HUES64 (cell line): ENCODE results near the gene FARP2.

Experiments
- H3K27ac ChIP-seq: 2 replicates; pipeline ENCODE4 v1.7.0; 2013; ENCODE audit warnings: low read depth, low read length, inconsistent platforms
- H3K27me3 ChIP-seq: 2 replicates; pipeline ENCODE4 v1.6.1; 2013; ENCODE audit warnings: mild to moderate bottlenecking, low read length; ENCODE audit not compliant: insufficient read depth
- H3K36me3 ChIP-seq: 2 replicates; pipeline ENCODE4 v1.6.1; 2013; ENCODE audit warnings: mild to moderate bottlenecking, low read length; ENCODE audit not compliant: insufficient read depth
- H3K4me1 ChIP-seq: 2 replicates; pipeline ENCODE4 v1.6.1; 2013; ENCODE audit warnings: mild to moderate bottlenecking, low read length, moderate library complexity; ENCODE audit not compliant: insufficient read depth
- H3K4me3 ChIP-seq: 2 replicates; pipeline ENCODE4 v1.5.1; 2013; ENCODE audit warnings: mild to moderate bottlenecking, low read length, moderate library complexity
- H3K9ac ChIP-seq: 2 replicates; pipeline ENCODE4 v1.6.1; 2013; ENCODE audit warnings: mild to moderate bottlenecking, low read depth, low read length
- H3K9me3 ChIP-seq: 2 replicates; pipeline ENCODE4 v1.6.1; 2013; ENCODE audit warnings: low read depth, low read length; ENCODE audit not compliant: insufficient read depth
- WGBS: fragments of 150-250, 120-280 bp; methylation state at CpG from one replicate; pipeline ENCODE4 v1.1.7; 2013; ENCODE audit warnings: missing lambda C conversion rate; 5-methylcytosine and 5-hydroxymethylcytosine counted together

Gene FARP2

DNA sequence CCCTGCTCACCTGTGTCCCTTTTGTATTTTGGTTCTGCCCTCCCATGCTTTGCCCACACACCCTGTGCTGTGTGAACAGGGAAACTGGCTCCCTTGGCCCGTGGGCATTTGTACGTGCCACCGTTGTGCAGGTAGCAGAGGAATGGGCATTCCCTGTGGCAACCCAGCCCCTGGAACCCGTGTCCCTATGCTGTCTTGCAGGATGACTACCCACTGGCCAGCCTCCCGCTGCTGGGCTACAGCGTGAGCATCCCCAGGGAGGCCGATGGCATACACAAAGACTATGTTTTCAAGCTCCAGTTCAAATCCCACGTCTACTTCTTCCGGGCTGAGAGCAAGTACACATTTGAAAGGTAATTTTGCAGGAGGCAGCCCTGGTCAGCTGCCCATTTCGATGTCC is 137.0 kb downstream of the FARP2 start:
- H3K4me3 ChIP-seq = no peak overlapping the region
- no peak overlapping the region for H3K9ac ChIP-seq
- no peaks in the 10 kb centered on the region for H3K27me3 ChIP-seq
- peaks cover 46% of the 10 kb centered on the region for H3K36me3 ChIP-seq
- no peaks in the 10 kb centered on the region for H3K4me1 ChIP-seq
- no peaks in the 10 kb centered on the region for H3K9me3 ChIP-seq
- 97% methylated on average over 10 of the region's 10 CpGs for WGBS
- no peak overlapping the region for H3K27ac ChIP-seq

DNA sequence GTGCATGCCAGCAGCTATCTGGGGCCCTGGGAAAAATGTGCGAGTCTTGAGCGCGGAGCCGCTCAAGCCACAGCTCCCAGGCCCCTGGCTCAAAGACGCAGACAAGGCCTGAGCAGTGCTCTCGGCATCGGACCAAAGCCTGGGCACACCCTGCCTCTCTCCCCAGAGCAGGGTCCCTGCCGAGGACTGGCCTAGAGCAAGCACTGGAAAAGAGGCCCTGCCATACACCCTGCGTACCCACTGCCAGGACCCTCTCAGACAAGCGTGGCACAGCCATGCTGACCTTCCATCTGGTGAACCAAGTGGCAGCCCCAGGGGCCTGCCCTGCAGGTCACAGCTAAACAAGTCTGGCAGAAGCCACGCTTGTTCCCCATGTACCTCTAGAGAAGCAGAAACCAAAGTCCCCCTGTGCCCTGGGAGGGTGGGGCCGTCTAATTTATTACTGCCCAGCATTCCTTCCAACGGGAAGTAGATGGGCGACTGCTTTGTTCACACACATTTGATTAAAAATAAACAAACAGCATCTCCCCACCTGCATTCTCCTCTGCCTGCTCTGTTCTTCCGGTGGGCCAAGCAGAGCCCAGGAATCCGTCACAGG is 138.3 kb downstream of the FARP2 start:
- Histone ChIP-seq H3K27ac (no peak overlapping the region), H3K27me3 (no peaks in the 10 kb centered on the region), H3K9me3 (no peaks in the 10 kb centered on the region), H3K4me1 (no peaks in the 10 kb centered on the region), H3K36me3 (peaks cover 59% of the 10 kb centered on the region), H3K4me3 (no peak overlapping the region), H3K9ac (no peak overlapping the region)
- 97% methylated on average over 16 of the region's 16 CpGs for WGBS

DNA sequence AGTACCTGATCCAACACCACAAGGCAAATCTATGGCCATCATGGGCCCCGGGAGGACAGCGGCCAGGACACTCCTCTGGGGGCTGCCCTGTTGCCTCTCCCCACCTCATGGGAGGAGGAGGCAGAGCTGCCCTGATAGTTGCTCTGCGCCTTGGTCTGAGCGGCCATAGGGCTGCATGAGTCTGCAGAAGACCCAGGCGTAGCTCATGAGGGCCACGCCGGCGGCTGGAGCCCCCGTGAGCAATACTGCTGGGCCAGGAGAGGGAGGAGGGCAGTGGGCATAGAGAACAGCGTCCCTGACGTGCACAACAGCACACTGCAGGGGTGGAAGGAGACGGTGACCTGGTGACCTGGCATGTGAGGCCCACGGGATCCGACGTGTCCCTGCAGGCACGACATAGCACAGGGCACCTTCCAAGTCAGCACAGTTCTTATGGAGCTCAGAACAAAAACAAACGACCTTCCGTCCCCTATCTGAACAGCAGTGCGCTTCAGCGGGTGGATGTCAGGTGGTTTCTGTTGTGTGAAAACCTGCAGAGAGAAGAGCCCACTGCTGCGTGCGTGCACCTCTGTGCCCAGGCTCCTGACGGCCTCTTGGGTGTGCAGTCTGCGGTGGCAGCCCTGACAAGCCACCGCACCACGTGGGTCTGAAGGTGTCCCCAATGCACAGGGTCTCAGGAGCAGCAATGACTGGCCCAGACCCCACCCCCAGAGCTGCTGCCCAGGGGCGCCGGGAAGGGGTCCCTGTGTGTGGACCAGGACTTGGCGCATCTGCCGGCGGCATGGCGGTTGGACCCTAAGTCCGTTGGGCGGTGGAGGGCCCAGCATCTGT is 139.3 kb downstream of the FARP2 start:
- Histone ChIP-seq H3K36me3 (peaks cover 69% of the 10 kb centered on the region), H3K9me3 (no peaks in the 10 kb centered on the region), H3K27me3 (no peaks in the 10 kb centered on the region), H3K4me3 (no peak overlapping the region), H3K27ac (no peak overlapping the region), H3K9ac (no peak overlapping the region), H3K4me1 (no peaks in the 10 kb centered on the region)
- WGBS = 93% methylated on average over 34 of the region's 34 CpGs

DNA sequence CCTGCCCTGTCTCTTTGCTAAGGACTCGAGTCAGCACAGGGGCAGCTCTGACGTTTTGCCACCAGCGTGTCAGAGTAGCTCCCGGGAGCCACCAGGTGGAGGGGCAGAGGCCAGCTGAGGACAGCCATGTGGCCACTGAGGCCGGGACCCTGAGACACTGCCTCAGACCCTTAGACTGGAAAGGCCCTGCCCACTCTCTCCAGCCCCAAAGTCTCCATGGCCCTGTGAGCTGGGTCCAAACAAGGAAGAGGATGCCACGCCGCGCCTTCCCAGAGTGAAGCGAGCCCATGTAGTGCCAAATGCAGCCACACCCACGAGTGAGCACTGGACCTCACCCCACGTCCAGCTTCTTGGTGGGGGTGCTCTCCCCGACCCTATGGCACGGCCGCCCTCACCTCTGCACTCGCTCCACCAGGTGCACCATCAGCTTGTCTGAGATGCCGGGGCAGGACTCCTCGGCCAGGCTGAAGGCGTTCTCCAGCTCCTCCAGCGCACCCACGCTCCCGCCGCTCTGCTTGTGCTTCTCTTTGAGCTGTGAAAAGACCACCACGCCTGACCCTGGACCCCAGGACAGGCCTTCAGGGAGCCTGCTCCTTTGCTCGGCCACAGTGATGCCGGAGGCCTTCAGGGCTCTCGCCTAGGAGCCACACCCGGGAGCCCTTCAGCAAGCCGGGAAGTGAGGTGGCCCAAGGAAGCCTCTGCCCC is 140.1 kb downstream of the FARP2 start:
- H3K27ac ChIP-seq = no peak overlapping the region
- no peaks in the 10 kb centered on the region for H3K27me3 ChIP-seq
- H3K4me3 ChIP-seq = no peak overlapping the region
- H3K9ac ChIP-seq = no peak overlapping the region
- 95% methylated on average over 28 of the region's 28 CpGs for WGBS
- H3K9me3 ChIP-seq = no peaks in the 10 kb centered on the region
- H3K4me1 ChIP-seq = no peaks in the 10 kb centered on the region
- H3K36me3 ChIP-seq = peaks cover 75% of the 10 kb centered on the region

DNA sequence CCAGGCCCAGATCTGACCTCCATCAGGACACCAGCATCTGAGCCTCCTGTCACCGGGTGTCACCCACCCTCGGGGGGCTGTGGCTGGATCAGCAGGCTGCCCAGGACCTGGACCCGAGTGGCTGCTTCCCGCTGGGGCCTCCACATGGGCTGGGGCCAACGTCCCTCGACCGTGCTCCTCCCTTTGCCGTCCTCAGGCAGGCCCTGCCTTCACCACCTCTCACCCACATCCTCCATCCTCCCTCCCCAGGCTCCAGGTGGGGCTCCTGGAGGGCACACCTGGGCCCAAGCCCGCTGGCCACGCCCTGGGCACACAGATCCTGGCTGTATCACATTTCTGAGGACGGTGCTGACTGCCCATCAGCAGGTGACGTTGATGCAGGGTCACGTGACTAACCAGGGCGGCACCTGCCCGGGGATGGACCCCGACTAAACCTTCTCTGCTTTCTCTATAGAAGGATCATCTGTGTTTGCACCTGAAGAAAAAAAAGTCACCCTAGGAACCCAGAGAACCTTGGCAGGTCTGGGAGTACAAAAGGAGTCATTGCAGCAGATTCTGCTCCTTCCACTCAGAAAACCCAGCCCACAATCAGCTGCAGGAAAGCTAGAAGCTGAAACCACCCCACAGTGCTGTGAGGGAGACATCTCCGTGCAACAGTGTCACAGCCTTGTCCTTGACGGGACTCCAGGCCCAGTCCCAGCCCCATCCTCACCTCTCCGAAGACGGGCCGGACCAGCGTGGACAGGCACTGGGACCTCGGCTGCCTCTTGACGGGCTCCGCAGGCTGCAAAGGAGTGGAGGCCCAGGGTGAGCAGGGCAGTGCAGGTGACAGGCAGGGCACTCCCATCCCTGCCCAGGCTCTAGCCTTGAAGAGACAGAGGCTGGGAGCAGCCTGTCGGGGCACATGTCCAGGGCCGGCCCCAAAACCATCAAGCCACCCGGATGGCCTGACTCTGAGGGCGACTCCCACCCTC is 141.1 kb downstream of the FARP2 start:
- no peak overlapping the region for H3K27ac ChIP-seq
- no peaks in the 10 kb centered on the region for H3K27me3 ChIP-seq
- H3K4me3 ChIP-seq = no peak overlapping the region
- no peaks in the 10 kb centered on the region for H3K9me3 ChIP-seq
- peaks cover 81% of the 10 kb centered on the region for H3K36me3 ChIP-seq
- no peak overlapping the region for H3K9ac ChIP-seq
- no peaks in the 10 kb centered on the region for H3K4me1 ChIP-seq
- 95% methylated on average over 29 of the region's 29 CpGs for WGBS

DNA sequence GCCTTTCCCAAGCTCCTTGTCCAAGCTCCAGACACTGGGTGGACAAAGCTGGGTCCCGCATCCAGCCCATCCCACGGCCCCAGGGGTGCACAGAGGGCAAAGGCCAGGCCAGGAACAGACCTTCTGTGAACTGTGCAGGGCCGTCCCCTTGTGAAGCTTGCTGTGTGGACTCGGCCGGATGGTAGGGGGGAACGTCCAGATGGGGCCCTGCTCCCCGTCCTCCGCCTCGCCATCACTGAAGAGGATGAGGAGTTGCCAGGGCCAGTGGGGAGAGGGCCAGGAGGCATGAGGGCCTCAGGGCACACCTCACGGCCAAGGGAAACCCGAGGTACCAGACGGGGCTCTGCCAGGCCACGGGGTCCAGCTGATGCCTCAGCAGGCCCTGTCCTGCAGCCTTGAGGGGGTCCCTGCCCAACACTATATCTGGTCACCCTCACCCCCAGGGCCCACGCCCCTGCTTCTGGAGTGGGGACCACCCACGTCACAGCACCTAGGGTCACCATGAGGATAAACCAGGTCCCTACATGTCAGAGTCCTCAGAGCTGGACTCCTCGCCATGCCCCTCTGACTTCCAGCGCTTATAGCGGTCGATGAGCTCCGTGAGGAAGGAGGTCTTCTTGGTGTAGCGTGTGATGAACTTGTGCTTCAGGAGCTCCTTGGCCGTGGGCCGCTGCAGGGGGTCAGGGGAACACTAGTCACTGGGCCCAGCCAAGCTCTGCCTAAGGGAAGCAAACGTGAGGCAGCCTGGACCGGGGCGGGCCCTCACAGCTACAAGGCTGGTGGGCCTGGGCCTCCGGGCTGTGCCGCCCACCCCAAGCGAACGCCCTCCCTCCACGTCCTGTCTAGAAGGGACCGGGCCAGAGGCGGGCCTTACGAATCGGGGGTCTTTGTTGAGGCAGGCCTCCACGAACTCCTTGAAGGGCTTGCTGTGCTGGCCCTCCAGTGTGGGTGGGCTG is 142.3 kb downstream of the FARP2 start:
- H3K9me3 ChIP-seq = no peaks in the 10 kb centered on the region
- no peaks in the 10 kb centered on the region for H3K4me1 ChIP-seq
- no peak overlapping the region for H3K27ac ChIP-seq
- H3K4me3 ChIP-seq = no peak overlapping the region
- H3K9ac ChIP-seq = no peak overlapping the region
- H3K36me3 ChIP-seq = peaks cover 77% of the 10 kb centered on the region
- H3K27me3 ChIP-seq = no peaks in the 10 kb centered on the region
- 94% methylated on average over 36 of the region's 36 CpGs for WGBS

DNA sequence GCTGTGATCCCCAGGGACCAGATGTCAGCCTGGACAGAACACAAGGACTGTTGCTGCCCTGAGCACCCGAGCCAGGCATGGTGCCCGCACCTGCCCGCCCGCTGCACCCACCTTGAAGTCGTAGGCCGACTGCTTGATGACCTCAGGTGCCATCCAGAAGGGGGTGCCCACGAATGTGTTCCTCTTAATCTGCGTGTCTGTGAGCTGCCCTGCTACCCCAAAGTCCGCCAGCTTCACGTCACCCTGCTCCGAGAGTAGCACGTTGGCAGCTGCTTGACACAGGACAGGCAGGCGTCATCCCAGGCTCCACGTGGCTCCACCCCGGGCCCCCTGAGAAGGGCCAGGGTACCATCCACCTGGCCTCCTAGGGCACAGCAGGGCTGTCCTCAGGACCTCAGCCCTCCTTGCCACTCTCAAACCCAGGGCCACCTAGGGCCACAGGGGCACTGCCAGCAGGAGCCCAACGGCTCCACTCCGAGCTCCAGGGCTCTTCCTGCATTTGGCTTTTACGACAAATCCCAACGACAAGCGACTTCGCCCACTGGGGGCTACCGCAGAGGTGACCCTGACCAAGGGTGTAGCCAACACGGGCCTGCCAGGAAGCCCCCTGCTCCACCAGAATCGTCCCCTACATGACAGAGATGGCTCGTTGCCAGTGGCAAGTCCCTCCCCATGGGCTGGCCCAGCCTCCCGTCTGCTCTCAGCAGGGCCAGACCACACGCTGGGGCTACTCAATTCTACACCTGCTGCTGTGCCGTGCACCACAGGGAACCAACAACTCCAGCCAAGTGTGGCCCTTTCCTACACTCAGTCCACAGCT is 143.3 kb downstream of the FARP2 start:
- Histone ChIP-seq H3K9ac (no peak overlapping the region), H3K36me3 (peaks cover 79% of the 10 kb centered on the region)
- 94% methylated on average over 28 of the region's 28 CpGs for WGBS

DNA sequence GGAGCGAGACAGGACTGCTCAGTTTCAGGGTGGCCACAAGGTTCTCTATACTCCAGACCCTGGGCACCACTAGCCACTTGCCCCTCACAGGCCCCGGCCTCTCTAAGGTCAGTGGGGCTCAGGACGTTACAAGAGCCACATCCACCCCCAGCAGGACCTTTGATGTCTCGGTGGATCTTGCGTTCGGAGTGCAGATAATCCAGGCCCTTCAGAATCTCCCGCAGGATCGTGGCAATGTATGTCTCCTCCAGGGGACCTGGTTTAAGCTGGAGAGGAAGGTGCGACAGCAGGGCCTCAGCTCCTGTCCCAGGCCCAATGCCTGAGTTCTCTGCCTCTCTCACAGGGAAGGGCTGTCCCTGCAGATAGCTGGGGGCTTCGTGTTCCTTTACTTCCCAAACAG is 143.9 kb downstream of the FARP2 start:
- H3K27me3 ChIP-seq = no peaks in the 10 kb centered on the region
- peaks cover 73% of the 10 kb centered on the region for H3K36me3 ChIP-seq
- H3K4me1 ChIP-seq = no peaks in the 10 kb centered on the region
- H3K4me3 ChIP-seq = no peak overlapping the region
- H3K27ac ChIP-seq = no peak overlapping the region
- H3K9ac ChIP-seq = no peak overlapping the region
- H3K9me3 ChIP-seq = no peaks in the 10 kb centered on the region
- 91% methylated on average over 9 of the region's 10 CpGs for WGBS

More for the DNA sequence above, 143.3 kb downstream of the FARP2 start:
- H3K27me3 ChIP-seq = no peaks in the 10 kb centered on the region
- H3K4me1 ChIP-seq = no peaks in the 10 kb centered on the region
- no peak overlapping the region for H3K27ac ChIP-seq
- H3K9me3 ChIP-seq = no peaks in the 10 kb centered on the region
- no peak overlapping the region for H3K4me3 ChIP-seq

DNA sequence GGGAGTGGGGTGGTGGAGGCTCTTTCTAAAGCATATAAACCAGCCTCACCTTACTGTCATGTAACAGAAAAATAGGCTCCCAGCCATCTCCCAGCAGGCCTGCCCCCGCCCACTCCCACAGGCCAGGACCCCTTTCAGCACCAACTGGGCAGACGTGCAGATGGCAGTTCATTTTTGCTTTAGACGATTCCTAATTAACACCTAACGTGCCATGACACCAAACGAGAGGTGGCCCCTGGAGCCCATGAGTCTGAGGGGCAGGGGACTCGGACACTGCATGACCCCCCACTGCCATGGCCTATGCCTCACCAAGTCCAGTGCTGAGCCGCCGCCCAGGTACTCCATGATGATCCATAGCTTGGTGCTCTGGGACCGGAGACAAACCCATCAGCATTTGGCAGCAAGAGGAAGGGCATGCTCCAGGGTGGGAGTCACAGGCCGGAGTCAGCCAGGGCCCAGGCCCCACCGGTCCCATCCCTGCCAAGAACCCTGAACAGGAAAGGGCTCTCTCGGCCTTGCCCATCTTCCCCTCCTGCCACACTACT is 144.4 kb downstream of the FARP2 start:
- Histone ChIP-seq H3K9ac (no peak overlapping the region), H3K27ac (no peak overlapping the region), H3K9me3 (no peaks in the 10 kb centered on the region), H3K36me3 (peaks cover 68% of the 10 kb centered on the region), H3K4me3 (no peak overlapping the region), H3K4me1 (peaks cover 2% of the 10 kb centered on the region; the same call in 1 of the 2 replicates), H3K27me3 (no peaks in the 10 kb centered on the region)
- 94% methylated on average over 12 of the region's 12 CpGs for WGBS
